ENCODE results near the gene CMTM6.

DNA sequence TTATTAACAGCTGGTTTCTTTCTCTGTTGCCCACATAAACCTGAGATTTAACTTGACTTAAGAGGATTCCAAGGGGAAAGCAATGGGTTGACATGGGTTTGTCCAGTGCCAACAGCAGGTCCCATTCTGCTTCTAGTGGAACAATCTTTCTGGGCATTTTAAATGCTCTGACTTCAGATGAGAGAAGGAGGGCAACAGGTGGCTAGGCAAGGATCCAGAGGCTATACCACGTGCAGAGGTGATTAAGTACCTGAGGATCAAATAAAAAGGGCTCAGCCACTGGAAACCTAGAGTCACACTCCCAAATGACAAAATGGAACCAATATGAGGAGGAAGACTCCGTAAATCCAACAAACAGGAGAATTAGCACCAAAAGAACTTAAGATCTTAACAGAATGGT is 28.5 kb downstream of the CMTM6 start:
- TF ChIP-seq HDAC6 (IDR thresholded peaks at IDR 0.05; ENCODE audit: low read depth, low read length) (no peak), POLR2A (IDR thresholded peaks at IDR 0.05; ENCODE audit: control extremely low read depth in 1 of 2, low read depth in 2 of 2, low read length in 2 of 2) (no peak), EZH2 (IDR thresholded peaks at IDR 0.05; ENCODE audit: low read depth, low read length, severe bottlenecking) (no peak), SRF (IDR thresholded peaks at IDR 0.05; ENCODE audit: low read depth, low read length) (no peak)

Data from H1 (cell line).